Cardiac muscle cell (in vitro differentiated cells and primary cell): ENCODE measurements around the gene ATG10. TPM values are rescaled to one million over a fixed set of nuclear protein-coding genes. Genes with fewer than 3 reads are reported as not detected.

Source experiments
- DNase-seq, 2 donors: peaks; one replicate each; pipeline versions ENCODE4 v3.0.0 to v3.0.0-alpha.2; 2010 to 2017; ENCODE audit warnings: low read depth in 1 of 2, low spot score in 1 of 2
- H3K27ac ChIP-seq: fragments of 200-600 bp; sonication (generic); 2 replicates; pipeline ENCODE4 v1.5.1; 2016
- H3K27me3 ChIP-seq: fragments of 200-600 bp; sonication (generic); 2 replicates; pipeline ENCODE4 v1.6.0; 2016; ENCODE audit warnings: control low read depth
- H3K36me3 ChIP-seq: fragments of 200-600 bp; sonication (generic); 2 replicates; pipeline ENCODE4 v1.5.1; 2016; ENCODE audit warnings: control low read depth
- H3K4me1 ChIP-seq: fragments of 200-600 bp; sonication (generic); 2 replicates; pipeline ENCODE4 v1.8.1; 2017; ENCODE audit warnings: low read depth, mild to moderate bottlenecking, mixed run types
- H3K4me3 ChIP-seq: fragments of 200-600 bp; sonication (generic); 2 replicates; pipeline ENCODE4 v1.5.1; 2016; ENCODE audit warnings: mild to moderate bottlenecking
- H3K9me3 ChIP-seq: fragments of 200-600 bp; sonication (generic); 2 replicates; pipeline ENCODE4 v1.5.1; 2017; ENCODE audit warnings: low read depth, mild to moderate bottlenecking, control low read depth
- polyA plus RNA-seq: library from polyadenylated mRNA; unstranded; fragments of >200 nt; fragmentation: Nextera tagmentation; extraction: Ambion mirVana; gene quantifications from 2 replicates; pipeline ENCODE4 v1.2.1, GENCODE V29; 2016
- total RNA-seq: library from RNA; depleted of rRNA; stranded (reverse); fragments of >200 nt; gene quantifications from 2 replicates; pipeline ENCODE4 v1.2.3, GENCODE V29; 2016
- TF ChIP-seq, protein P1 (sequence below): IDR thresholded peaks from 2 replicates; pipeline ENCODE4 v1.5.1; 2012; ENCODE audit warnings: low read depth, mild to moderate bottlenecking, low read length

Gene ATG10
- total and polyA plus RNA-seq, 2 experiments from 2014 or later: 9.0 to 28.0 TPM

DNA sequence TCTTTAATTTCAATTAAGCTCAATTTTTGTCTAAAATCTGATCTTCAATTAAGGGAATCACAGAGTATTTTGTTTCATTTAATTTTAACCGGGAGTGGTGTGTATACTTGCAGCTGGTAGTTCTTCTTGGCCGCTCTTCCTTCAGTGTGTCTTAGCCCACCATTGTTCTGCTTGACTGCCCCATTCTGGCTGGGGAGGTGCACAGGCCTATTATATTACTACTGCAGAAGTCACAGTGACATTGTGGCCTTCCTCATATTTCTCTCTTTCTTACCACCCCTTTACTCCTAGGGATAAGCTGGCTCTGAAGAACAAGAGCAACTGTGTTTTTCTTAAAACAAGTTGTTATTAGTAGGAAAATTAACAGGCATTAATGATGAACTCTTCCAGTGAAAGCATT is 123.7 kb downstream of the ATG10 start:
- H3K36me3 ChIP-seq: no peaks in the 10 kb centered on the region
- H3K27me3 ChIP-seq: no peaks in the 10 kb centered on the region
- no peaks in the 10 kb centered on the region for H3K9me3 ChIP-seq
- no peak for DNase-seq
- no peak overlapping the region for H3K27ac ChIP-seq
- TF ChIP-seq, protein P1, sequence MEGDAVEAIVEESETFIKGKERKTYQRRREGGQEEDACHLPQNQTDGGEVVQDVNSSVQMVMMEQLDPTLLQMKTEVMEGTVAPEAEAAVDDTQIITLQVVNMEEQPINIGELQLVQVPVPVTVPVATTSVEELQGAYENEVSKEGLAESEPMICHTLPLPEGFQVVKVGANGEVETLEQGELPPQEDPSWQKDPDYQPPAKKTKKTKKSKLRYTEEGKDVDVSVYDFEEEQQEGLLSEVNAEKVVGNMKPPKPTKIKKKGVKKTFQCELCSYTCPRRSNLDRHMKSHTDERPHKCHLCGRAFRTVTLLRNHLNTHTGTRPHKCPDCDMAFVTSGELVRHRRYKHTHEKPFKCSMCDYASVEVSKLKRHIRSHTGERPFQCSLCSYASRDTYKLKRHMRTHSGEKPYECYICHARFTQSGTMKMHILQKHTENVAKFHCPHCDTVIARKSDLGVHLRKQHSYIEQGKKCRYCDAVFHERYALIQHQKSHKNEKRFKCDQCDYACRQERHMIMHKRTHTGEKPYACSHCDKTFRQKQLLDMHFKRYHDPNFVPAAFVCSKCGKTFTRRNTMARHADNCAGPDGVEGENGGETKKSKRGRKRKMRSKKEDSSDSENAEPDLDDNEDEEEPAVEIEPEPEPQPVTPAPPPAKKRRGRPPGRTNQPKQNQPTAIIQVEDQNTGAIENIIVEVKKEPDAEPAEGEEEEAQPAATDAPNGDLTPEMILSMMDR: no peak
- no peaks in the 10 kb centered on the region for H3K4me1 ChIP-seq
- no peak overlapping the region for H3K4me3 ChIP-seq

- TF ChIP-seq, protein P1: no peak
Observed at GRCh38 chr5:82096249-82096648, 124.4 kb downstream of the ATG10 start.

DNA sequence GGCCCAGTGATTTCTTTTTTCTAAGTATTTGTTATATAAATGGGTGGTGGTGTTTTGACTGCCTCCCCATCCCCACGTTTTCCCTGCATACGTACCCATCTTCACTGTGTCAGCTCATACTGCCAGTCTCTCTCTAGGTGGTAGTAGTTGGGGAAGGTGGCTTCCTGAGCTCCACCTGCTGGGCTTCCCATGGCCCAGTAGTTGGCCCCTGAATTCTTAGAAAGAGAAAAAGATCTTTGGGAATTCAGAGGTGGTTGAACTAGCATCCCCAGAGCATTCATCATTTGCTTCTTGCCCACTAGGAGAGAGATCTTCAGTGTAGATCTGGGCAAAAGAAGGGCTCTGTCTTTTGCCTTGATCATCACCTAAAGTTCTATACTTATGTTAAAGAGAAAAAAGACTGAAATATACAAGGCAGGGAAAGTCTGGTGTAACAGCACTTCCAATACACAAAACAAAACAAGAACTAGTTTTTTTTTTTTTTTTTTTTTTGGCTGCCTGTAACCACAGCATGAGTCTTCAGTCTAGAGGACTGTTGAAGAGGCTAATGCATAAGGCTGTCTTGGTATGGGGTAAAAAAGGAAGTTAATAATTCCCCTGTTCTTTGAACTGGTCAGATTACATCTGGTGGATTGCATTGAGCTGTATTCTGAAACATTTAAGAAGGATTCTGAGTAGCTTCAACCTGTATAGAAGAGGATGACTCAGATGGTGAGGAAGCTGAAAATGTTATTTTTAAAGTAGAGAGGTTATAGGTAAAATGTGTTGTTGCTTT is 128.7 kb downstream of the ATG10 start:
- H3K27me3 ChIP-seq: no peaks in the 10 kb centered on the region
- no peaks in the 10 kb centered on the region for H3K9me3 ChIP-seq
- no peaks in the 10 kb centered on the region for H3K4me1 ChIP-seq
- H3K27ac ChIP-seq: no peak overlapping the region
- TF ChIP-seq, protein P1: no peak
- no peak for DNase-seq
- no peaks in the 10 kb centered on the region for H3K36me3 ChIP-seq
- H3K4me3 ChIP-seq: no peak overlapping the region

More at GRCh38 chr5:82096249-82096648, 124.4 kb downstream of the ATG10 start:
- H3K36me3 ChIP-seq: no peaks in the 10 kb centered on the region
- DNase-seq: no peak
- no peaks in the 10 kb centered on the region for H3K4me1 ChIP-seq
- H3K9me3 ChIP-seq: no peaks in the 10 kb centered on the region
- no peaks in the 10 kb centered on the region for H3K27me3 ChIP-seq
- no peak overlapping the region for H3K27ac ChIP-seq
- no peak overlapping the region for H3K4me3 ChIP-seq

DNA sequence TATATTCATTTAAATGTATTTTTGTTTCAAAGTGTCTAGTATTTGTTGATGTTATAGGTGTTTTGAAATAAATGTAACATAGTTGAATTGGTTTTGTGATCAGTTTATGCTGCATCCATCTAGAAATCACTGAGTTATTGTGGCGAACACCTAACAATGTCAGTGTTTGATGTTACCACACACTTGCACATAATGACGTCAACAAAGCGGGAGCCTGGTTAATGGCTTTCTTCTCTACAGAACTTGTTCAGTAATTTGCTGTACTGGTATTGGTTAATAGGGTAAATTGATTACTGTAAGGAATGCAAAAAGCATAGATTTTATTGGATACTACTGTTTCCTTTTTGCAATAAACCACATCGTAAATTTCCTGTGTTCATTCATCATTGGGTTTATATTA is 133.0 kb downstream of the ATG10 start:
- Histone ChIP-seq H3K4me1 (peaks cover 8% of the 10 kb centered on the region), H3K4me3 (no peak overlapping the region), H3K27ac (no peak overlapping the region), H3K36me3 (no peaks in the 10 kb centered on the region), H3K9me3 (no peaks in the 10 kb centered on the region), H3K27me3 (no peaks in the 10 kb centered on the region)
- TF ChIP-seq, protein P1: no peak
- no peak for DNase-seq

- TF ChIP-seq, protein P1: no peak
Observed at GRCh38 chr5:82105457-82105856, 133.6 kb downstream of the ATG10 start.

More at GRCh38 chr5:82105457-82105856, 133.6 kb downstream of the ATG10 start:
- DNase-seq: no peak
- H3K4me1 ChIP-seq: peaks cover 8% of the 10 kb centered on the region
- no peak overlapping the region for H3K27ac ChIP-seq
- no peak overlapping the region for H3K4me3 ChIP-seq
- H3K27me3 ChIP-seq: no peaks in the 10 kb centered on the region
- no peaks in the 10 kb centered on the region for H3K9me3 ChIP-seq
- no peaks in the 10 kb centered on the region for H3K36me3 ChIP-seq
